GM18909 (cell line): Measurements from ENCODE around the gene LDB2.

Experiments
- ATAC-seq: cut with Tn5 transposase; IDR thresholded peaks from one replicate; pipeline ENCODE4 v1.9.1; 2021; ENCODE audit warnings: mild to moderate bottlenecking; ENCODE audit not compliant: unreplicated experiment, poor library complexity

LDB2 gene

DNA sequence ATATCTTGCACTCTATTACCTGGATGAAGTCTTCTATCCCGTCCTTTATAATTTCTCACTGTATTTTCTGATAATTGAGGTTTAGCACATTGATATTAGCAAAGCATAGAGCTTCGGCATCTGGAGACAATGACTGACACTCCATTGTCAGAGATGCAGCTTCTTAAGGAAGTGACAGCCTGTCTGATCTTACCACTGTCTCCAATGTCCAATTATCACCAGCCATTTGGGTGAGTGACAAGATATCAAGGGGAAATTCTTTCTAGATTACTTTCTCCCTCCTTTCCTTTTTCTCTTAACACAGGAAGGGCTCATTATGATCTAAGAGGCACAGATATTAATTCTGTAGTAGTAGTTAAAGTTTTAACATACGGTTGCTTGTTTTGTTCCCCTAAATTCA is 86.4 kb downstream of the LDB2 start:
- ATAC-seq = no peak

DNA sequence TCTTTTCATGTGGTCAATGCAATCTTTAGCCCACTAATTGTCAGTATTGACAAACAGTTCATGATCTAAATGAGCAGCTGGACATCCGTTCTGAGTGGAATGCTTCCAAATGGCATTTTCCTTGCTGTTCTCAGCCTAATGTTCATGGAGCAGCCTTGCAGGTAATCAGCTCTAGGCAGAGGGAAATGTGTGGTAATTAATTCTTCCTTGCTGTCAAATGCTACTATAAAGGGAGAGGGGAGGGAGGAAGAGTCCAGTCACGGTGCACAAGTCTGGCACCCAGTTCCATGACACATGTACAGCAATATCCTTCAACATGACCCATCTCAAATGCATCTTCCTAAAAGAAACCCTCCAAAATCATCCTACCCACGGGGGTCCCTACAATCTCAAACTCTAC is 88.5 kb downstream of the LDB2 start:
- ATAC-seq = no peak

GRCh38 chr4:16809064-16809463 is 89.4 kb downstream of the LDB2 start:
- no peak for ATAC-seq

GRCh38 chr4:16807355-16807754 is 91.1 kb downstream of the LDB2 start:
- no peak for ATAC-seq

DNA sequence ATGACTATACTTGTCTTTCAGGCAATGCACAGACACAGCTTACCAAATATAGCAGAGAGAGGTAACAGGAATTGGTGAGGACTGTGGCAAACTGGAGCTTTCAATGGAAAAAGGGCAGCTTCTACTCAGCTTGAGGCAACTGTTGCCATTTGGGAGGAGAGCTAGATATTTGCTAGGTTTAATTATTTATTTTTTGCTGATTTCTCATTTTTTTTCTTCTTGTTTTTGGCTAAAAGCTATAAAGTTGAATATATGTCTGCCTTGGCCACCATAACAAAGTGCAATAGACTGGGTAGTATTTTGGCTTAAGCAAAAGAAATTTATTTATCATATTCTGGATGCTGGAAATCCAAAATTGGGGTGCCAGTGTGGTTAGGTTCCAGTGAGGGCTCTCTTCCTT is 93.9 kb downstream of the LDB2 start:
- ATAC-seq = no peak

GRCh38 chr4:16802044-16802443 is 96.4 kb downstream of the LDB2 start:
- no peak for ATAC-seq

GRCh38 chr4:16801356-16801755 is 97.1 kb downstream of the LDB2 start:
- ATAC-seq = no peak

- ATAC-seq = no peak
Measured at GRCh38 chr4:16794816-16795445, 103.5 kb downstream of the LDB2 start.

GRCh38 chr4:16791460-16791859 is 107.0 kb downstream of the LDB2 start:
- ATAC-seq = no peak

GRCh38 chr4:16790508-16790907 is 107.9 kb downstream of the LDB2 start:
- ATAC-seq = no peak

GRCh38 chr4:16788868-16789267 is 109.6 kb downstream of the LDB2 start:
- ATAC-seq = no peak

- ATAC-seq = no peak
Measured at GRCh38 chr4:16785793-16786527, 112.5 kb downstream of the LDB2 start.

GRCh38 chr4:16783119-16783518 is 115.3 kb downstream of the LDB2 start:
- ATAC-seq = no peak

DNA sequence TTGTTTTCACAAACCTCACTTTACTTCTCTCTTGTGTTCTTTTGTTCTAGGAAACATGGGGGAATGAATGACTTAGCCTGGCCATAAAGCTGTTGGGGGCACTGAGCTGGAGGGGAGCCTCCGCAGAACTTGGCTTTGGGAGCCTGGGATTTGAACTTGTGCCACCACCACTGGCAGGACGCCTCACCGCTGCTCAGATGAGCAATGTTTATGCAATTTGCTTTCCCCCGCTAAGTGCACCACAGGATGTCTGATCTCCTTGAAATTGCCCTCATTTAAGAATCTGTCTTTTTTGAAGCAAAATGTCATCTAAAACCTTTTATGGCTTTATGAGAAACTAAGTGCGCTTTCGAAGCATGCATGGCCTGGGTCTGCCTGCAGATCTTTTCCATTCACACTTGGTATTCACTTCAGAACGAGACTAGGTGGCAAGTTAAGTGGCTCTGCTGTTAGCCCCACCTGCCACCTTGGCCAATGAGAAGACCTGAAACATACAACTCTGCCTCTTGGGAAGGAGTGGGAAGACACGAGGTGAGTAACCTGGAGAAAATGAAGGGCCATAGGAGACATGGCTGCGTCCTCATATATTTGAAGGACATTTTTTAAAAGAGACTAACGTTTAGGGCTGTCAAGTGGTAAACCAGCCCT is 119.3 kb downstream of the LDB2 start:
- no peak for ATAC-seq

- no peak for ATAC-seq
Measured at GRCh38 chr4:16777726-16778125, 120.7 kb downstream of the LDB2 start.

DNA sequence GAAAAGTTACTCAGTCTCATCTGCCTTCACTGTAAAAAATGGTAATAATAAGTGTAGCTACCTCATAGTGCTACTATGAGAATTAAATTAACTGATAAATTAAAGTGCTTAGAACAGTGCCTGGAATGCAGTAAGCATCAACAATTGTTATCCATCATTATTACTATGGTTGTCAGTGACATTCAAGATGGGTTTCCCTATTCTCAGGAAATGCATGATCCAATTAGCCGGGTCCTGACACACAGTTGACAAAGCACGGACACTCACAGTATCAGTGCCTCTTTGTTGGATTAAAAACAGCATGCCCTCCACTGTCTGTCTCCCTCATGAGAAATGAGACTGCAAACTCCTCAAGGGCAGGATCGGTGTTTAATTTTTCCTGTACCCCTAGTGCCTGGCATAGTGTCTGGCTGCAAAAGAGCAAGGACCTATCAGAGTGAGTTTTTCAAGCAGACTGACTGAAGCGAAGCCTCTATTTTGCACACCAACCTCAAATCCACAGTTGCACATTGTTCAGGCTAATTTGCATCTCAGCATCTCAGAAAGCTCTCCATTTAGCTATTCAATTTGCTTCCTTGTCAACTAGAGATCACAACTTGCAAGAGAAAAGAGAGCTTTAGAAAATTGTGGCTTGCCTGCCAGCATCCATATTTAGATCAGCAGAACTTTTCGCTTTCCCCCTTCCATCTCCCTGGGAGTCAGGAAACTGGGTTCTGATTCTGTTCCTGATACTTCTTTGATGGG is 122.9 kb downstream of the LDB2 start:
- no peak for ATAC-seq

- ATAC-seq = no peak
Measured at GRCh38 chr4:16772366-16772850, 126.0 kb downstream of the LDB2 start.

GRCh38 chr4:16770710-16771285 is 127.6 kb downstream of the LDB2 start:
- ATAC-seq = no peak

- ATAC-seq = no peak
Measured at GRCh38 chr4:16767861-16768260, 130.6 kb downstream of the LDB2 start.

- no peak for ATAC-seq
Measured at GRCh38 chr4:16767251-16767650, 131.2 kb downstream of the LDB2 start.
